HEK293T (cell line): Measurements from ENCODE around the gene TTC9C.

Experiments
- ARNT ChIP-seq: fragments of 450-650 bp; IDR thresholded peaks from 2 replicates; pipeline ENCODE4 v1.6.1; 2017; ENCODE audit warnings: mild to moderate bottlenecking
- BHLHE40 ChIP-seq: fragments of 450-650 bp; IDR thresholded peaks from 2 replicates; pipeline ENCODE4 v1.6.1; 2016; ENCODE audit warnings: mild to moderate bottlenecking, moderate library complexity, borderline replicate concordance
- ELF4 ChIP-seq: fragments of 450-650 bp; IDR thresholded peaks from 2 replicates; pipeline ENCODE4 v1.6.1; 2017; ENCODE audit warnings: antibody characterized with exemption
- FOXM1 ChIP-seq: fragments of 450-650 bp; IDR thresholded peaks from 2 replicates; pipeline ENCODE4 v1.6.1; 2017; ENCODE audit warnings: mild to moderate bottlenecking, borderline replicate concordance
- NFRKB ChIP-seq: fragments of 450-650 bp; IDR thresholded peaks from 2 replicates; pipeline ENCODE4 v1.6.1; 2016; ENCODE audit warnings: mild to moderate bottlenecking, moderate library complexity
- SP1 ChIP-seq: fragments of 450-650 bp; IDR thresholded peaks from 2 replicates; pipeline ENCODE4 v1.6.1; 2017
- ZNF384 ChIP-seq: fragments of 450-650 bp; IDR thresholded peaks from 2 replicates; pipeline ENCODE4 v1.6.1; 2016

GRCh38 chr11:62747475-62748160 is 19.3 kb downstream of the TTC9C start:
- TF ChIP-seq BHLHE40 (no peak), ELF4 (no peak), ARNT (no peak), ZNF384 (no peak), FOXM1 (no peak), SP1 (no peak), NFRKB (no peak)
